Spleen (tissue), 7 donors: ENCODE data around the gene TMEM214.

Experiments used
- POLR2AphosphoS5 ChIP-seq, 3 donors: sonication (generic); formaldehyde crosslinking; IDR thresholded peaks; one replicate each; pipeline ENCODE4 v1.5.1; 2017; ENCODE audit warnings: antibody characterized with exemption in 3 of 3
- TF ChIP-seq, protein P1 (sequence below), 11 experiments: fragments of 200-600 bp in 7 of 11; fragments of 450-650 bp in 4 of 11; sonication (generic) in 4 of 11; IDR thresholded peaks in 8 of 11; conservative IDR thresholded peaks in 3 of 11; 1 replicate in 7 of 11; 2 replicates in 4 of 11; pipeline versions ENCODE4 v1.4.0 to v1.8.0; 2016 to 2021; ENCODE audit warnings: antibody characterized with exemption in 11 of 11, inconsistent platforms in 4 of 11, mild to moderate bottlenecking in 1 of 11
- donor health status: DM: no; HTN: no; CAD: no; lungs with moderate emphysema.
- donor health status: DM: no; HTN: no; CAD: no.
- donor health status: DM: no; HTN: no; CAD: no.

DNA sequence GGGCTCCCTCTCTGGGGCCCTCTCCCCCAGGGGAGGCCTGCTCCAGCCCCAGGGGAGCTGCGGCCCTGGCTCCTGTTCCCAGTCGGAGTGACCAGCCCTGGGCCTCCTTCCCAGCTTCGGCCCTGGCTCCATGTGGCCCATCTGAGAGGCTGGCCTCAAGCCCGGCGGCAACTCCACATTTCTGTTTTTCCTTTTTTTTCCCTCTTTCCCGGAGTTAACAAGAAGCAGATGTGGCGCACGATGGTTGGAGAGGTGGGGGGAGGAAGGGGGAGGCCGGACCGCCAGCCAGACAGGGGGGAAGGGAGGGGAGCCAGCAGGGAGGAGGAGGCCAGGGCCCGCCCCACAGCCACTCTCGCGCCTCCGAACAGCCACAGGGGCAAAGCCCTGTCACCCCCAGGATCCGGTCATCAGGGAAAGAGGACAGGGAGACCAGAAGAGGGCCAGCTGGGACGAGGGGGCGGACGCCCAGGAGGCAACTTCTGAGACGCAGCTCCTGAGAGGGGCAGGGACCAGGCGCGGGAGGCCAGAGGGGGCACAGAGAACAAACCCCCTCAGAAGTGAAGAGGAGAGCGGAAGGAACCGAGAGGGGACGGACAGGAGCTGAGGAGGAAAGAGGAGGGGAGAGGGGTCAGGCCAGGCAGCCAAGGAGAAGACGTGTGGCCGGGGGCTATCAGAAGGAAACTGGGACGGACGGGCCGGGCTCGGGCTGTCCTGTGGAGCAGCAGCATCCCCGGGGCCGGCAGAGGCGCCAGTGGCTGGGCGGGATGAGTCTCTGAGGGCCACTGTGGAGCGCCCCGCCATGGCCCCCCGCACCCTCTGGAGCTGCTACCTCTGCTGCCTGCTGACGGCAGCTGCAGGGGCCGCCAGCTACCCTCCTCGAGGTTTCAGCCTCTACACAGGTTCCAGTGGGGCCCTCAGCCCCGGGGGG lies 45.8 kb downstream of the TMEM214 start, which contains the start of gene EMILIN1:
- TF ChIP-seq, protein P1, sequence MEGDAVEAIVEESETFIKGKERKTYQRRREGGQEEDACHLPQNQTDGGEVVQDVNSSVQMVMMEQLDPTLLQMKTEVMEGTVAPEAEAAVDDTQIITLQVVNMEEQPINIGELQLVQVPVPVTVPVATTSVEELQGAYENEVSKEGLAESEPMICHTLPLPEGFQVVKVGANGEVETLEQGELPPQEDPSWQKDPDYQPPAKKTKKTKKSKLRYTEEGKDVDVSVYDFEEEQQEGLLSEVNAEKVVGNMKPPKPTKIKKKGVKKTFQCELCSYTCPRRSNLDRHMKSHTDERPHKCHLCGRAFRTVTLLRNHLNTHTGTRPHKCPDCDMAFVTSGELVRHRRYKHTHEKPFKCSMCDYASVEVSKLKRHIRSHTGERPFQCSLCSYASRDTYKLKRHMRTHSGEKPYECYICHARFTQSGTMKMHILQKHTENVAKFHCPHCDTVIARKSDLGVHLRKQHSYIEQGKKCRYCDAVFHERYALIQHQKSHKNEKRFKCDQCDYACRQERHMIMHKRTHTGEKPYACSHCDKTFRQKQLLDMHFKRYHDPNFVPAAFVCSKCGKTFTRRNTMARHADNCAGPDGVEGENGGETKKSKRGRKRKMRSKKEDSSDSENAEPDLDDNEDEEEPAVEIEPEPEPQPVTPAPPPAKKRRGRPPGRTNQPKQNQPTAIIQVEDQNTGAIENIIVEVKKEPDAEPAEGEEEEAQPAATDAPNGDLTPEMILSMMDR (IDR thresholded peaks at IDR 0.05 in 8 of 11, conservative IDR thresholded peaks at IDR 0.05 in 3 of 11) = no peak
- TF ChIP-seq POLR2AphosphoS5 (IDR thresholded peaks at IDR 0.05) = peak; percentile 77 to 87 (median 85)
